ENCODE data around the gene TWF2. TPM values are rescaled to one million over a fixed set of nuclear protein-coding genes. Genes with fewer than 3 reads are reported as not detected.

The TWF2 gene
- total RNA-seq, 1 experiment from 2014 or later: 44.8 TPM

- Histone ChIP-seq H3K9ac (ENCODE audit: extremely low read depth, insufficient read length, low read length) (no peak overlapping the region), H3K27ac (ENCODE audit: insufficient read length, low read depth, low read length) (no peak overlapping the region), H4K5ac (ENCODE audit: insufficient read length, low read depth, low read length) (no peak overlapping the region), H2AK5ac (ENCODE audit: insufficient read length, low read length) (no peak overlapping the region), H3K79me2 (ENCODE audit: insufficient read depth, low read length) (no peaks in the 10 kb centered on the region), H3K14ac (ENCODE audit: insufficient read depth, low read length) (no peak overlapping the region), H3K27me3 (ENCODE audit: insufficient read depth, low read length) (no peaks in the 10 kb centered on the region; the same call in 1 of the 2 replicates), H2BK12ac (ENCODE audit: insufficient read length, low read depth, low read length) (no peak overlapping the region), H3T11ph (ENCODE audit: low read length) (no peak overlapping the region), H4K20me1 (ENCODE audit: control insufficient read depth, insufficient read depth, insufficient read length) (no peaks in the 10 kb centered on the region), H3K56ac (ENCODE audit: insufficient read length, low read depth, low read length) (no peak overlapping the region), H4K91ac (ENCODE audit: insufficient read length, low read depth, low read length) (no peak overlapping the region), H3K4me1 (ENCODE audit: insufficient read depth, low read length) (no peaks in the 10 kb centered on the region), H2BK15ac (ENCODE audit: low read depth, low read length) (no peak overlapping the region), H3K23ac (ENCODE audit: insufficient read length, low read depth, low read length) (no peak overlapping the region), H3K4me2 (ENCODE audit: insufficient read depth, insufficient read length, low read length) (no peak overlapping the region), H3K18ac (ENCODE audit: insufficient read length, low read depth, low read length) (no peak overlapping the region), H3K79me1 (ENCODE audit: insufficient read depth, low read depth, low read length, poor library complexity, severe bottlenecking) (no peaks in the 10 kb centered on the region), H2BK120ac (ENCODE audit: low read depth, low read length, poor library complexity, severe bottlenecking) (no peak overlapping the region), H3K23me2 (ENCODE audit: insufficient read length, low read depth, low read length, poor library complexity, severe bottlenecking) (peaks cover 3% of the 10 kb centered on the region), H4K8ac (replicated peaks; ENCODE audit: insufficient read length, low read depth, low read length) (no peak overlapping the region), H2BK5ac (ENCODE audit: insufficient read length, low read length) (no peak overlapping the region), H3K9me3 (ENCODE audit: control insufficient read depth, low read depth, low read length) (no peaks in the 10 kb centered on the region), H2AFZ (ENCODE audit: low read length) (no peak overlapping the region), H2BK20ac (ENCODE audit: low read depth, low read length, poor library complexity, severe bottlenecking) (no peak overlapping the region), H3K4ac (ENCODE audit: low read depth, low read length) (no peak overlapping the region)
- DNase-seq: no peak
- Mint-ChIP-seq H3K36me3 (ENCODE audit: insufficient read depth in 1 of 3, low read depth in 3 of 3) (no peaks in the 10 kb centered on the region), H3K4me3 (no peak overlapping the region), H3K9me3 (no peaks in the 10 kb centered on the region), H3K27me3 (ENCODE audit: low read depth) (peaks cover 12% of the 10 kb centered on the region), H3K4me1 (peaks cover 8 to 15% of the 10 kb centered on the region in 2 experiments), H3K27ac (no peak overlapping the region)
- no CpG with 5 or more reads among the region's 18 CpGs for WGBS (ENCODE audit: extremely low coverage, insufficient read length, low lambda C conversion rate)
- TF ChIP-seq CTCF (conservative IDR thresholded peaks at IDR 0.05): no peak
These were observed 45.9 kb downstream of the TWF2 start for GRCh38 chr3:52193065-52193464.
